Stimulated activated CD8-positive, alpha-beta memory T cell treated with anti-CD3 and anti-CD28 coated beads, Interleukin-15, amount 100 ng/mL, for 1 hour (primary cell): ENCODE data around the gene DIP2B.
"Not testable (repeated sequence)": the region's sequence is repeated elsewhere in the genome, so short reads cannot be mapped to it uniquely, and the experiment has no call there.

Experiments
- DNase-seq: peaks from one replicate; pipeline ENCODE4 v3.0.0-alpha.2; 2020; ENCODE audit warnings: low read depth

The DIP2B gene

DNA sequence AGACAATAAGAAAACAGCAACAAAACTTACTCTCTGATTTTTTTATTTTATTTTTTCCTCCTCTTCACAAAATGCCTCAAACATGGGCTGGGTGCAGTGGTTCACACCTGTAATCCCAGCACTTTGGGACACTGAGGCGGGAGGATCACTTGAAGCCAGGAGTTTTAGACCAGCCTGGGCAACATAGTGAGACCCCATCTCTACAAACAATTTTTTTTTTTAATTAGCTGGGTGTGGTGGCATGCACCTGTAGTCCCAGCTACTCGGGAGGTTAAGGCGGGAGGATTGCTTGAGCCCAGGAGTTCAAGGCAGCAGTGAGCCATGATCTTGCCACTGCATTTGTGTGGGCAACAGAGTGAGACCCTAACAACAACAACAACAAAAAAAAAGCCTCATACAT lies 176.3 kb downstream of the DIP2B start:
- not testable (repeated sequence) for DNase-seq

DNA sequence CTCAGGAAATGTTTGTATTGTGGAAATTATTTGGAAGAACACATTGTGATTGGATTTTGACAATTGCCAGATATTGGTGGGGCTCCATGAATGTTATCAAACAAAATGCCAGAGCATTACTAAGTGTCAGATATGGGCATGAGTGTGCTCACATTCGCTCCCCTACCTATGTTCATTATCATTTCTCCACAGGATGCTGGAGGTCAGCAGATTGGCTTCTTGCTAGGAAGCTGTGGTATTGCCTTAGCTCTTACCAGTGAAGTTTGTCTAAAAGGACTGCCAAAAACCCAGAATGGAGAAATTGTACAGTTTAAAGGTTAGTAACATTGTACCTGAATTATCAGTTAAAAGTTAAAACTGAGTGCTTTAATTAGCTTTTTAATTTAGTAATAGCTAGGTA lies 180.9 kb downstream of the DIP2B start:
- DNase-seq: no peak

DNA sequence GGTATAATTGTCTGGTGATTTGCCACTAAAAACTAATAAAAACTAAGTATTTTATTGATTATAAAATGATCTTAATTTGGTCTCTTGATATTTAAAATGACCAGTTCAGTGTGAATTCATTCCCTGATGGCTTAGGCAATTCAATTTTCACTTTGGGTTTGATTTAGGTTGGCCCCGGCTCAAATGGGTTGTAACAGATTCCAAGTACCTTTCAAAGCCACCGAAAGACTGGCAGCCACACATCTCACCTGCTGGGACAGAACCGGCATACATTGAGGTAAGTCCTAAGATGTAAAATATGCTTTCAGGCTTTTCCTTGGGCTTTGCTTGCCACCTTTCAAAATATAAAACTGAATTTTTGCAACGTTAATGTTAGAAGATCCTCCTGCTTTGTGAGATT lies 181.6 kb downstream of the DIP2B start:
- no peak for DNase-seq

DNA sequence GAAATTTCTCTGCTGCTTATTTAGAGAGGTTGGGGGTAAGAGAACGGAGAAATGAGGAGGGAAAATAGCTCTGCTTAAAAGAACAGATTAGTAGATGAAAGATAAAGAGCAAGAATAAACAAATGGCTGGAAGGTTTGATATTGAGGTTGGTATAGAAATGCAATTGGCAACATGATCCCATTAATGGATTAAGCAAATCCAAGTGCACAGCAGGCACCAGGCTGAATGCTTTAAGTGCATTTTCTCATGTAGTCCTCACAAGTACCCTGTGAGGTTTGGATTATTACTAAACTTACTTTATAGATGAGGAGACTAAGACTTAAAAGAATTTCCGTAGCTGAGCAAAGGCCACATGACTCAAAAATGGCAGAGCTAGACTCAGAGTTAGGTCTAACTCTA lies 182.2 kb downstream of the DIP2B start:
- no peak for DNase-seq

DNA sequence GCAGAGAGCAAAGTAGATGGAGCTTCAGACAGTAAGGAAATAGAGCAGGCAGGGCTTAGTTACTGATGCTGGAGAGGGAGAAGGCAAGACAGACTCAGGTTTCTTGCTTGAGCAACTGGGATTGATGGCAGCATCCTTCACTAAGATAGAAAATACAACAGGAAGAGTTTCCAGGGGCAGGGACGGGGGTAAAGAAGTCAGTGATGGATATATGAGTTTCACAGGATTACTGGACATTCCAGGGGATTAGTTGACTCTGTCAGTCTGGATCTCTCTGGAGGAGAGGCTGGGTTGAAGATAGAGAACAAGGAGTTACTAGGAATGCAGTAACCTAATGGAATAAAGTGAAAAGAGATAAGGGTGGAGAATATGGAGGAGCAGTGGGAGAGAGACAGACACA lies 184.7 kb downstream of the DIP2B start:
- no peak for DNase-seq

DNA sequence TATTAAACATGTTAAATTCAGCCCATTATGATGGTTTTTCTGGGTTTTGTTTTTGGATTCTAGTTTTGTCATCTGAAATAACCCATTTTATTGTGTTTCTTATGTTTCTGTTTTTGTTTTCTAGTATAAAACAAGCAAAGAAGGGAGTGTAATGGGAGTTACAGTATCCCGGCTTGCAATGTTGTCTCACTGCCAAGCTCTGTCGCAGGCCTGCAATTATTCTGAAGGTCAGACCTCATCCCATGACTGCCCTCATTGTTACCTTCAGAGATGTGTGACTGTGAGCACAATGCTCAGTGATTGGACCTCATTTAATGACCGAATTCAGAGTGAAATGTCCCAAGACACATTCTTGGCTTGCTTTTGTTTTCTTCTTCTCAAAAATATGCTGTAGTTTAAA lies 186.1 kb downstream of the DIP2B start:
- DNase-seq: no peak

DNA sequence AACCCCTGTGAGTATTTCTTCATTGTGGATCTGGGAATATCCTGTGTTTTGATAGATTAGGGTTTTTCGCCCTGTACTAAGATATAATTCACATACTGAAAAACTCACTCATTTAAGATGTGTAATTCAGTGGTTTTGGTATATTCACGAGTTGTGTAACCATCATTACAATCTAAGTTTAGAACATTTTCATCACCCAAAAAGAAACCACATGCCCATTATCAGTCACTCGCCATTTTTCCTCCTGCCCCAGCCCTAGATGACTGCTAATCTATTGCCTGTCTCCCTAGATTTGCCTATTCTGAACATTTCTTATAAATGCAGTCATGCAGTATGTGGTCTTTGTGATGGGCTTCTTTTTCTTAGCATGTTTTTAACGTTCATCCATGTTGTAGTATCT lies 191.2 kb downstream of the DIP2B start:
- no peak for DNase-seq

DNA sequence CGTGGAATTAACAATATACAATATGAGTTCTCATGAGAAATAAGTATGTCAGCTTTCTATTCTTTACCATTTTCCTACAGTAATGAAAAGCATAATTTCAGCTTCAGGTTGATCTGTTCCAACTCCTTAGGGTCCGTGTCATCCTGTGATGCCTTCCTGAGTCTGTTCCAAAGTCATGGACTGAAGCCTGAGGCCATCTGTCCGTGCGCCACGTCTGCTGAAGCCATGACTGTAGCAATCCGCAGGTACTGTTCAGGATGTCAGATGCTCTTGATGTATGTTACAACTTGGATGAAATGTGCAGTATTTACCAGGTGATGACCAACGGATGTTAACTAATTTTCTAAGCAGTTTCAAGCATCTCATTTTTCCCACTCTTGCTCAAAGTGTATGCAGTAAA lies 192.1 kb downstream of the DIP2B start:
- no peak for DNase-seq

DNA sequence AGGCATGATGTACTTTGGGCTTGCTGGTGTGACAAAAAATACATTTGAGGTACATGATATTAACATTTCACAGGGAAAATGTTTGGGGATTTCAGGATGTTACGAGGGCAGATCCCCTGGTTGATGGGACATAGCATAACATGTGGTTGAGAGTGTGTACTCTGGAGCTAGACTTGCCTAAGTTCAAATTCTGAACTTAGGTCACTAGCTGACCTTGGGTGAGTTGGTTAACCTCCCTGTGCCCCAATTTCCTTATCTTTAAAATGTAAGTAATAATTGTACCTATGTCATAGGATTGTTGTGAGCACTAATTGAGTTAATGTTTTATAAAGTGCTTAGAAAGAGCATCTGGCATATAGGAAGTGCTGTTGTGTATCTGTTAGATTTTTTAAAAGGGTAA lies 194.4 kb downstream of the DIP2B start:
- no peak for DNase-seq

DNA sequence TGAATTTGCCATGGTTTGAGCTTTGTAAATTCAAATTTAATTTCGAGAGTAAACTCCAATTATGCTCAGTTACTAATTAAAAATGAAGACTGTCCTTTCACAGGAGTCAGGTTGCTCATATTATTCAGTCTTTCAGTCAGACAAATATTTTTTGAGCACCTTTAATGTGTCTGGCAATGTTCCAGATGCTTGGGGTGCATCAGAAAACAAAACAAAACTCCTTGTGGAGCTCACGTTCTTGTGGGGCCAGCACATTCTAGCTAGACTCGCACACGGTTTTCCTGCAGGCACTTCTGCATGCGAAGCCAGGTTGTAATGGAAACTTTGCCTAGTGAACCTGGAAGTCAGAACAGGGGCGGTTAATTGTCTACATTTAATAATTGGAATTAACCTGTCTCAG lies 195.2 kb downstream of the DIP2B start:
- no peak for DNase-seq

DNA sequence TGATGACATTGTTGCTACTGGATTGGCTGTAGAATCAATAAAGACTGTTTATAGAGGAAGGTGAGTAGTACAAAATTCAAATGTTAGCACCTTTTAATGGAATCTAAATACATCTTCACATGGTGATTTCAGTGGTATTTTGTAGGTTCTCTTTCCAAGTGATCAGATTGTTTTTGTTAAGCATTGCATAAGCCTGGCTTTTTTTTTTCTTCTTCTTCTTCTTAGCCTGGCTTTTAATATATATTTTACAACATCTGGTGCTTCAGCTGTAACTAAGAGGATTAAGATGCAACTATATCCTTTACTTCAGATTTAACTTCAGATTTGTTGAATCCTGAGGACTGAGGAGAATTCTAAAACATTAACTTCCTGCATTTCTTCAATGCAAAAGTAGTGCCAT lies 201.8 kb downstream of the DIP2B start:
- no peak for DNase-seq

DNA sequence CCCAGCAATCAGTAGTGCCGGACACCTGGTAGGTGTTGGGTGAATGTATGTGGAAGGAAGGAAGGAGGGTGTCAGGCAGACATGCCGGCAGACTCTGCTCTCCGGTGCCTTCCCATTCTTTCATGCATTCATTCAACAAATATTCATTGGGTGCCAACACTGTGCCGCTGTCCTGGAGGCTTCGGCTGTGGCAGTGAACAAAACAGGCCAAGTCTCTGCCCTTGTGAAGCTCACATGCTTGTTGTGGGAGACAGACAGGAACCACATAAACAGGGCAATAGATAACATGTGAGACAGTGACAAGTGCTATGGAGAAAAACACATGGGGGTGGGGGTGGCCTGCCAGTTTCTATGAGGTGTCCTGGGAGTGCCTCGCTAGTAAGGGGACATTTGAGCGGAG lies 202.6 kb downstream of the DIP2B start:
- DNase-seq: no peak

DNA sequence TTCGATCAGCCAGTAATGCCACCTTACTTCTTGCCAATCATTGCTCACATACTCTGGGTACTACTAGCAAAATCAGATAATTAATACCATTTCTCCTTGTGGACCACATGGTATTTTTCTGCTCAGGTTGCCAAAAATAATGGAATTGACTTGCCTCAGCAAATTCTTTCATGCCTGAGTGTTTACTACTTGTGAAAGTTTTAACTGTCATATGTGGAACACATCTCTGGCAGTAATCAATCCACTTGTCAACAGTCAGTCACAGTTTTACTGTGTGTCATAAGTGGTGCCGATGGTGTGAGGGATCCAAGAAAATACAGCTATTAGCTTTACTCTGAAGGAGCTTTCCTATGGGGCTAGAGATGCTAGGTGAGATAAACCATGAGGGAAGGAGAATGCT lies 203.8 kb downstream of the DIP2B start:
- DNase-seq: no peak

DNA sequence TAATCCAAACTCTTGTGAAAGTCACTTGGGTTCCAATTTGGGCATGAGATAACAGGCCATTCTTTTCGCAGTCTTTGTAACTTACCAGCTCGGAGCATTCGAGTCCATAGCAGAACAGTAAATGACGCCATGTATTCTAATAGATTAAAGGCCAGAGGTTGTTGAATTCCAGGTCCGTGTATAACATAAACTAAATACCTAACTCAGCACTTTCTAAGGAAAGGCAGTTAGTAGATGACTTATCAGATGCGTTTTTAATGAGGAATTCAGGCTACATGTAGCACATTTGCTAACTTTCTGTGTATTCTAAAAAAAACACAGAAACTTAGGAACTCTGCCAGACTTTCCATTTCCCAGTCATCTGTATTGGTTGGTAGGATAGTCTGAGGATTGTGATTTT lies 206.3 kb downstream of the DIP2B start:
- DNase-seq: no peak

DNA sequence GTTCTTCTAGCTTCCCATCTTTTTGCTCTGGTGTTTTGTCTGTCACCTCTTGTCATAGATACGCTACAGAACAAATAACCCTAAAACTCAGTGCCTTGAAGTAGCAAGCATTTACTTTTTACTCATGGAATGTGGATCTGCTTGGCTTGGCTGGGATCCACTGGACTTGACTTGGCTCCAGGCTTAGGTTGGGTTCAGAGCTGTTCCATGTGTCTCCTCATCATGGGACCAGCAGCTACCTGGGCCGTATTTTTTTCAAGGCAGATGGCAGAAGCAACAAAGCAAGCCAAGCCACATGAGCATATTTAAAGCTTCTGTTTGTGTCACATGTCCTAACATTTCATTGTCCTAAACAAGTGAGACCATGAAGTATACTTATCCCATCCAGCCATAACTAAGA lies 210.4 kb downstream of the DIP2B start:
- DNase-seq: no peak

DNA sequence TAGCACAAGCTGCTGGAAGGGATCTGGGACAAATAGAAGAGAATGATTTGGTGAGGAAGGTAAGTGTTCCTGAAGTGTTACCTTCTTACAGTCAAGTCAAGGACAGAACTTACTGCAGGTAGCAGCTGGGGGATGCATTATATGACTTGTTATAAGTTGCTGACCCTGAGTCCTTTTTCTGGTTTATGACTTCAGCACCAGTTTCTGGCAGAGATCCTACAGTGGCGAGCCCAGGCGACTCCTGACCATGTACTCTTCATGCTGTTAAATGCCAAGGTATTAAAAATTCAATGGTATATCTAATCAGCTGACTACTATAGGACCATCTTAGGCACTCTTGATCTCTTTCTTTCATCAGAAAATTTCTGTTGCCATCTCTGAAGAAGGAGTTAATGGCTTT lies 214.0 kb downstream of the DIP2B start:
- DNase-seq: no peak

DNA sequence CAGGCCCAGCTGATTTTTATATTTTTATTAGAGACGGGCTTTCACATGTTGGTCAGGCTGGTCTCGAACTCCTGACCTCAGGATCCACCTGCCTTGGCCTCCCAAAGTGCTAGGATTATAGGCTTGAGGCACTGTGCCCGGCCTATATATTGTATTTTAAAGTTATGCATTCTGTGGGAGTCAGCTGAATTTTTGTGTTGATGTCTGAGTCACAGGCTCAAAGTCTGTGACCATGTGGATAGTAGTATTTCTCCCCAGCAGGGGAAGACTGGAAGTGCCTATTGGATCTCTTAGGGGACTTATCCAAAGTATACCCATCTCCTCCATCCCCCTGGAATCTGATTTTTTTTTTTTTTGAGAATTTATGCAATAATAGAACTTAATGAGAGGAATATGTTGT lies 215.3 kb downstream of the DIP2B start:
- no peak for DNase-seq

DNA sequence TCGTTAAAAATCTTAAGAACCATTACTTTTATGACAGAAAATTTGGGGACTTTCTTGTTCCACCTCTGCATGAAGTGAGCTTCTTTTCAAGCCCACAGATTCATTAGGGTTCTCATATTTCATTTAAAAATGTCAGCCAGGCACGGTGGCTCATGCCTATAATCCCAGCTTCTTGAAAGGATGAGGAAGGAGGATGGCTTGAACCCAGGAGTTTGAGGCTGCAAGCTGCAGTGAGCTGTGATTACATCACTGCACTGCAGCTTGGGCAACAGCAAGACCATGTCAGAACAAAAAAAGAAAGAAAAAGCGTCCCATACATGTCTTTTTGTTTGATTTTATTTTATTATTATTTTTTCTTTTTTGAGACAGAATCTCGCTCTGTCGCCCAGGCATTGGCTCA lies 215.7 kb downstream of the DIP2B start:
- DNase-seq: no peak

DNA sequence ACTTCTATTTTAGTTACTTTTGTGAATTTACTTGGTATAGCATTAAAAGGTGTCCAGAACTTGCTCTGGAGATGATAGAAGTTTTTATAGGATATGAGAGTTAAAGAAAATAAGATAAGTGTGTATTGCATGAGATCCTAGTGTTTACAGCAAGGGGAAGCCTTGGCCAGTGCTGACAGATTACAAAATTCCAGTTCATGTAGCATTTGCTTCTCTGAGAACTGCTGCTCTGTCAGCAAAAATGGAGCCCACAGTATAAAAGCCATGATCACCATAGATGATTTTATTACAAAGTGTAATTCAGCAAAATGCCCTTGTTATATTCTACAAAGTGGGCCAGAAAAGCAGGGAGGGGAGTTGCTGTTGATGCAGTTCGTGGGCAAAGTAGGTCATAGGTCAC lies 219.1 kb downstream of the DIP2B start:
- DNase-seq: no peak

DNA sequence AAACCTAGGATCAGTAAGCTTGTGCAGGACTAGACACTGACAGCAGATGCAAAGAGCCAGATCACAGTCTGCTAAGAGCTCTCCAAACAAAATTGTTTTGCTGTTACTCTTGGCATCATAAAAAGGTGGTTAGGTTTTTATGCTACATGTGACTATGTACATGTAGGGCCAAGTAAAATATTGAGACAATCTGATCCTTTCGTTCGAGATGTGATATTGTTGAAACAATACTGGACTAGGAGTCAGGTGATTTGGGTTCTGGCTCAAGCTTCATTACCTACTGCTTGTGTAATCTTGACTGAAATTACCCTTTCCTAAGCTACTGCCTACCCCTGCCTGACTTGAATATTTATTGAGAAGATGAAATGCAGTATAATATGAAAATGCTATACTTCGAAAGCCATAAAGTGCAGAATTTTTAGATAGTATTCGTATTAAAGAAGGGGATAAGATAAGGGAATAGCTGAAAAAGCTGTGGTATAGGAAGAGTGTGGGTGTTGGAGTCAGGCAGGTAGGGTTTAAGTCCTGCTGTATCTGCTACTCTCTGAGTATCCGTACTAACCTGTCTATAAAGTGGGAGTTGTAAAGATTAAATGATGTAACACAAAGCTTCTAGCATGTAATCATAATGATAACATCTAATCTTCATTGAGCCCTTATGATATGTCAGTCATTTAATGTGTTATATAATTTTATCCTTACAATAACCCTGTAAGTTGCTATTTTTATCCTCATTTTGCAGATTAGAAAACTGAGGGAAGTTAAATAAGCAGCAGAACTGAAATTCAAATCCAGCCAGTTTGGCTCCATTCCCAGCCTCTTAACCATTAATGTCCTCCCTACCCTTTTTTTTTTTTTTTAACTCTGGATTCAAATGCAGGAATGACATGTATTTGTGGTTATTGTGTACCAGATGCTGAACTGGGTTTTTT lies 220.5 kb downstream of the DIP2B start:
- no peak for DNase-seq

DNA sequence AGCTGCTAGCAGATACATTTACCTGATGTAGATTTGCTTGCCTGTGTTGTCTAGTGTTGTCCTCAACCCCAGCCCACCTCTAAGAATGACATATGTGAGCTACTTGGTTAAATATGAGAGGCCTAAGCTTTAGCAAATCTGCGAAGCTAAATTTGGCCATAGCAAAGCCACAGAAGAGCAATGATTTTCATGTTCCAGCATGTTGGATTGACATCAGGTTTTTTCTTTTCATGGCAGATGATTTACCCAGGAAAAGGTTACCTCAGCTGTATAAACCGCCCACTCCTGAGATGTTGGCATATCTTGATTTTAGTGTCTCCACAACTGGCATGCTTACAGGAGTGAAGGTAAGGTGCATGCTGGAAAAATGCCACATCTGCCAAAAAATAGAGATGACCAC lies 222.7 kb downstream of the DIP2B start:
- DNase-seq: no peak

DNA sequence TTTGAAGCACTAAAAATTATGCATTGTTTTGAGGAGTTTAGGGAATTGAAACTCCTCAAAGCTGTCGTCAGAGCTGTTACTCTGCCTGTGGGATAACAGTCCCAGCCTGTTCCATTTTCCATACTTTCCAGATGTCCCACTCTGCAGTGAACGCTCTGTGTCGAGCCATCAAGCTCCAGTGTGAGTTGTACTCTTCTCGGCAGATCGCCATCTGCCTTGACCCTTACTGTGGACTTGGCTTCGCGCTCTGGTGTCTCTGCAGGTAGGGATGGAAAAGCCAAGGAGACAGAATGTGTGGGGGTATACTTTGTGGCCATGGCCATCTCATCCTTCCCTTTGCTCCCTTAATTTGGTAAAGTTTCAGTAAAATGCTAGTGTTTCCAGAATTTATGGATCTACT lies 223.6 kb downstream of the DIP2B start:
- DNase-seq: no peak

DNA sequence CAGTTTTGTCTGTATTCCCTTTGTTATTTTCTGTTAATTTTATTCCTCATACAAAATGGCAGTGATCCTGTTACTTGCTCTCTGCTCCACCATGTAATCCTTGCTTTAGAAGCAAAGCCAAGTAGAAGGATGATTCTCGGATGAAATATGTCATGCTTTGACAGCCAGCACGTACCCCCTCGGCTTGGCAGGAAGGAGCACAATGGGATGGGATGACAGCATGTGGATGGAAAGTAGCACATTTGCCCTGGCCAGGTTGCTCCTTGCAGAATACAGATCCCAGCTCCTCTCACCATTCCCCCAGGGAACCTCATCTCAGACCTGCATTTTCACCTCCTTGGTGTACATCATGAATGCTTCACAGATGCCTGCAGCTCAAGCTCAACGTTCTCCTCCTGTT lies 224.1 kb downstream of the DIP2B start:
- DNase-seq: no peak

DNA sequence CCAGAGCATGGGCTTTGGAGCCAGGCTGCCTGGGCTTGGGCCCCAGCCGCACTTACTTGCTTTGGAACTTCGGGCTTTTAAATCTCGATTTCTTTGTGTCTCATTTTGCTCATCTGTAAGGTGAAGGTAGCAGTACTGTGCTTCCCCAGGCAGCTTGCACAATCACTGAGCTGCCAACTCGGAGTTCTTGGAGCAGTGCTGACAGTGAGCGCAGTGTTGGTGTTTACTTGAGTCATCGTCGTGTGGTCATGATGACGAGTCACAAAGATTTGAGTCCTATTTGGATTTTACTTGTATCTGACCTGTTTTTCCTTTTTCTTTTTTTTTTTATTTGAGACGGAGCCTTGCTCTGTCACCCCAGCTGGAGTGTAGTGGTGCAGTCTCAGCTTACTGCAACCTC lies 227.8 kb downstream of the DIP2B start:
- DNase-seq: no peak
